Ramos (cell line): Measurements from ENCODE around the gene PDE4A.
"Not testable (repeated sequence)": the region's sequence is repeated elsewhere in the genome, so short reads cannot be mapped to it uniquely, and the experiment has no call there.

Experiments used
- in situ Hi-C: fragments of 300-500 bp; cut with MboI; formaldehyde crosslinking; loops from one replicate; pipeline ENCODE4 v1.14.3; 2022; ENCODE audit warnings: low sequenced_read_pairs; ENCODE audit not compliant: unreplicated experiment

The PDE4A gene

DNA sequence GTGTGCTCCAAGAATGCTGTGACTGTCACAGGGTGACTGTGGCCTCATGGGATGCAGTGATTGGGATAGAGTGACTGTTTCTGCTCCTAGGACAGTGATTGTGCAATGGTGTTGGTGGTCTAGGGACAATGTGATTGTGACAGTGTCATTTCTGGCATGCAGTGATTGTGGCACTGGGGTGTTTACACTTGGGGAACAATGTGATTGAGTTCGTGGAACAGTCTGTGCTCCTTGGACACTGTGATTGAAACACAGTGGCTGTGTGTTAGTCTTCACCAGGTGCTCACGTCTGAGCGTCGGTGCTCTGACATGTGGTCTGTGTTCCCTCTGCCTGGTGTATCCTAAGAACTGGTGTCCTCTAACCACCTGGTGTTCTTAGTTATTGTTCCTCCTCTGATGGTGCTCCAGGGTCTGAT, 1.7 kb downstream of the PDE4A start:
- in situ Hi-C loops: no loop called here

DNA sequence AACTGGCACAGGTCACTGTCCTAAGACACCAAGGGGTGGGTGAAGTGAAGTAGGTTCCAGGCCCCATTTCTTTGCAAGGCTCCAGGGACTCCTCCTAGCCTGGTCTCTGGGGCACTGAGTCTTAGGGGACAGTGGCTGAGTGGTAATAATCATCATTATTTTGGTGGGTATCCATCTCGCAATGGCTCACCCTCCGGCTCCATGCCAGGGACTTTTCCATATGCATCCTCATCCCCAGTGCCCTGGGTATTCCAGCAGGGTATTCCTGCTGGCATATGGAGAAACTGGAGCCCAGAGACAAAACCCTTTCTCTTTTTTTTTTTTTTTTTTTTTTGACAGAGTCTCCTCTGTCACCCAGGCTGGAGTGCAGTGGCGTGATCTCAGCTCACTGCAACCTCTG, 2.5 kb downstream of the PDE4A start:
- in situ Hi-C loops: no loop called here

GRCh38 chr19:10424011-10424637, 3.8 kb downstream of the PDE4A start:
- in situ Hi-C loops: no loop called here

- in situ Hi-C loops: no loop called here
Measured at GRCh38 chr19:10427169-10427568, 6.8 kb downstream of the PDE4A start.

GRCh38 chr19:10428996-10429381, 8.7 kb downstream of the PDE4A start:
- in situ Hi-C loops: no loop called here

- in situ Hi-C loops: no loop called here
Measured at GRCh38 chr19:10430505-10431253, 10.3 kb downstream of the PDE4A start.

- in situ Hi-C loops: no loop called here
Measured at GRCh38 chr19:10431254-10431942, 11.1 kb downstream of the PDE4A start.

GRCh38 chr19:10431943-10432735, 11.8 kb downstream of the PDE4A start:
- in situ Hi-C loops: no loop called here

DNA sequence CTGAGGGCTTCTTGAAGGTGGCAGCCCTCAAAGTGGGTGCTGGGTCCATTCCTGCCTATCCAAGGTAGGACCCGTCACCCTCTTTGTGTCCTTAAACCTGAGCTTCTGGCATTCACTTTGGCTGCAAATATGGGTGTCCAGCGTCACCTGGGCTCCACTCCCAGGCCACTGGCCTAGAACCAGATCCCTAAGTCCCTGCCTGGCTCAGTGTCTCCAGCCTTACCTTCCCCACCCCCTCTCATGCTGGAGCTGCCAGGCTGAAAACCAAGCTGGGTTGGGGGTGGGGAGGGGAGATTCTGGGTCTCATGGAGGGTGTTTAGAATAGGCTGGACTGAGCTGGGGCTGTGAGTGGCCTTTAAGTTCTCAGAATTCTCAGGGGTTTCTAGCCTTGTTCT, 12.4 kb downstream of the PDE4A start:
- in situ Hi-C loops: no loop called here

DNA sequence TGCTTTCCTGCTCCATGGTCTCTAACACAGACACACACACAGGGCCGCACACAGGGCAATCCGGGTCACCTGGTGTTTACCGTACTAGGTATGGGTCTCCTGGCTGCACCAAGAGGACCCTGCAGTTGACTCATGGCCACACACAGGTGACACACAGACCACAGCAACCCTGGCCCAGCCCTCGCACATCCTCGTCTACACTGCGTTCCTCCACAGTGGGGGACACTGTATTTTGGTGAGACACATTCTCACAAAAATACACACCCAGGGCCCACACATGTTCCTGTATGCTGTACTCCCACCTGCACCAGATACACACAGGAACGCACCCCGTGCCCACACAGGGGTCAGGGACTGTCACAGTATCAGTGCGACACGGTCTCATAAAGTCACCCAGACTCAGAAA, 12.8 kb downstream of the PDE4A start:
- in situ Hi-C loops: no loop called here

DNA sequence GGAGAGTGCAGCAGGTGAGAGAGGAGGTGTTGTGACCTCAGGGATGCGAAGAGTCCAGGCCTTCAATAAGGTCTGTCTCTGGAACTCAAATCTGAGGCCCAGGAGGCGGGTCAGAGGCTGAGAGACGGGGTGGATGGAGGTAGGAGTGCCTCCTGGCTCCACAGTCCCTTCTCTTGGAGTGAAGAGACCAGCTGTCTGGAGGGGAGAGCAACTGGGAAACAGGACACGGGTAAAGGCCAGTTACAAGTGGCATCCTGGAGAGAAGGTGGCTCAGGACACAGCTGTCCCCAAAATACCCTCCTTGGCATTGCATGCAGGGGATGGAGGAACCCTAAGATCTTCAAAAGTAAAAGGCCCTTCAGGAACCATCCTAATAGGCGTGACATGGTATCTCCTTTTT, 19.2 kb downstream of the PDE4A start:
- in situ Hi-C loops: no loop called here

DNA sequence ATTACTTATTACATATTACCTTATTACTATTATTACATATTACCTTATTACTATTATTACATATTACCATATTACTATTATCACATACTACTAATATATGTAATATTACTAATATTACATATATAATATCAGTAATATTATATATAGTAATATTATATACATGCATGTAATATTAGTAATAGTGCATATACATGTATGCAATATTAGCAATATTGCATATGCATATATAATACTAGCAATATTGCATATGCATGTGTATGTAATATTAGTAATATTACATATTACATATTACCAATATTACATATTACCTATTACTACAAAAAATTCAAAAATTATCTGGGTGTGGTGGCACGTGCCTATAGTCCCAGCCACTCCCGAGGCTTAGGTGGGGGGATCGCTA, 22.4 kb downstream of the PDE4A start:
- in situ Hi-C loops: no loop called here

DNA sequence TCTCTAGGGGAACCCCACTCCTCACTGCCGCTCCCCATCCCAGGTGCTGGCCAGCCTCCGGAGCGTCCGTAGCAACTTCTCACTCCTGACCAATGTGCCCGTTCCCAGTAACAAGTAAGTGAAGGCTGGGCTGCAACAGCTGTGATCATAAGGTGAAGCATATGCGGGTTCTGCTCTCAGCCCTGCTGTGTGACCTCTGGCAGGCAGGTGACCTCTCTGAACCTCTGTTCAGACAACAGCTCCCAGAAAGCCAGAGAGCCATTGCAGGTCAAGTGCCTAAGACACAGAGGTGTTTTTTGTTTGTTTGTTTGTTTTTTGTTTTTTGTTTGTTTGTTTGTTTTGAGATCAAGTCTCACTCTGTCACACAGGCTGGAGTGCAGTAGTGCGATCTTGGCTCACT, 28.7 kb downstream of the PDE4A start:
- in situ Hi-C loops: no loop called here

- in situ Hi-C loops: no loop called here
Measured at GRCh38 chr19:10450191-10450852, 30.0 kb downstream of the PDE4A start.

DNA sequence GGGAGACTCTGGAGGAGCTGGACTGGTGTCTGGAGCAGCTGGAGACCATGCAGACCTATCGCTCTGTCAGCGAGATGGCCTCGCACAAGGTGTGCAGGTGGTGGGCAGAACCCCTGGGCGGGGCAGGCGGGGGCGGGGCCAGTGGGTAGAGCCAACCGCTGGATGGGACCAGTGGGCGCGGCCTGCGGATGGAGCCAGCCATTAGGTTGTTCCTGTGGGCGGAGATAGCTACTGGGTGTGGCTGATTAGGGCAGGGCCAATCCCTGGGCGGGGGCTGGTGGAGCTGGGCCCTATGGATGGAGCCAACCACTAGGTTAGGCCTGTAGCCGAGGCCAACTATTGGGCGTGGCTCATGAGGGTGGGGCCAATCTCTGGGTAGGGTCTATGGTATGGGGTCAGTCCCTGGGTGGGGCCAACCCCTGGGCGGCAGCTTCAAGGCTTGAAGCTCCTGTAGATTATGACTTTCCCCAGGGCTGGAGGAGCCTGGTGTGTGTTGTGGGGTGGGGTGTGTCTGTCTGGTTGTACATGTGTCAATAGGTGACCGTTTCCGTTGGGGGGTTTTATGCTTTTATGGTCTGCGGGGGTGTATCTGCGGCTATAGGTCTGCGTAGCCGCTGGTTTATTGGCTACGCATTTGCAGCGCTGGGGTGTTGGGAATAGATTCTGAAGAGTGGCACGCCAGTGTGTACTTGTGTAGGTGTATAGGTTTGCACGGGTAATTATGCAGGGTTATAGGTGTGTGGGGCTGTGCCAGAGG, 30.7 kb downstream of the PDE4A start:
- in situ Hi-C loops: no loop called here

DNA sequence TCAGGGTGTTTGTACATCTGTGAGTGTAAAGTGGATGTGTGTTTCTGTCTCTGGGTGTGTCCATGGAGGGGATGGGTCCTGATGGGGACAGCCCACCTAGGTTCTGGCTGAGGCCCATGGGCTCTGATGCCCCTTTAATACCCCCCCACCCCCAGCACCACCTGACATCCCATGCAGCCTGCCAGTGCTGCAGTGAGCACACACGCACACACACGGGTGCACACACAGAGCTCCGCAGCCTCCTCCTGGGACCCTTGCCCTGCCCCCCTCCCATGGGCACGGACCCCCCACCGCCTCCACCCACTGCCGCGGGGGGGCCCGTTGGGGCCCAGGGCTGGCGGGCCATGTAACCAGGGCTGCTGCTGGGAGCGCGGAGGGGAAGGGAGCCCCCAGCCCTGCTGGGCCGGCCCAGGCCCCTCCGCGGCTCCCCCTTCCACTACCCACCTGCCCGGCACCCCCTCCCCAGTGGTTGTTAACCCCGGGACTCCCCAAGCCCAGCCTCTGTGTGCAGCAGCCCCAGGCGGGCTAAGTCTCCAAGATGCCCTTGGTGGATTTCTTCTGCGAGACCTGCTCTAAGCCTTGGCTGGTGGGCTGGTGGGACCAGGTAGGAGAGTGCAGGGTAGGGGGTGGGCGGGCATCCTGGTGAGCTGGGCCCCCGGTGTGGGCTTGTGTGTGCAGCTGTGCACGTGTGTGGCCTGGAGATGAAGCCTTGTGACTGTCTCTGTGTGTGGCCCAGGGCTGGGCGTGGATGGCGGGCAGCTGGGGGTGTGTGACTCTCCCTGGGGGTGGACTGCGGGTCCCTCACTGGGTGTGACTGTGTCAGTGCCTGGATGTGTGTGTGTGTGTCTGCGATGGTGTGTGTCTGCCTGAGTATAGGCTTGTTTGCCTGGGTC, 32.6 kb downstream of the PDE4A start:
- in situ Hi-C loops: no loop called here

GRCh38 chr19:10453852-10454251, 33.5 kb downstream of the PDE4A start:
- in situ Hi-C loops: no loop called here

GRCh38 chr19:10454267-10454666, 33.9 kb downstream of the PDE4A start:
- in situ Hi-C loops: no loop called here

DNA sequence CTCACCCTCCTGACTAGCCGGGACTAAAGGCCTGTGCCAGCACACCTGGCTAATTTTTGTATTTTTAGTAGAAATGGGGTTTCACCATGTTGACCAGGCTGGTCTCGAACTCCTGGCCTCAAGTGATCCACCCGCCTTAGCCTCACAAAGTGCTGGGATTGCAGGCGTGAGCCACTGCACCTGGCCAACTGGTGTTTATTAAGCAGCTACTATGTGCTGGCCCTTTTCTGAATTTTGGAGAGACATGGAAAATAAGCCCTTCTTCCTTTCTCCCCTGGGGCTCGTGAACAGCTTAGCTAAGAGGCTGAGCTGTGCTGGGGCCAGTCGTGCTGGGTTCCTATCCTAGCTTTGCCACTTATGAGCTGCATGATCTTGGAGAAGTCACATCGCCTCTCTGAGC, 38.4 kb downstream of the PDE4A start:
- in situ Hi-C loops: not testable (repeated sequence)
